Activated T-cell treated with anti-CD3 and anti-CD28 coated beads, Interleukin-2, amount 50 U/mL, for 48 hours (primary cell): ENCODE measurements around the gene FASTK.
"Not testable (repeated sequence)": the region's sequence is repeated elsewhere in the genome, so short reads cannot be mapped to it uniquely, and the experiment has no call there.

Experiments used
- DNase-seq, 2 experiments: peaks; one replicate each; pipeline ENCODE4 v3.0.0-alpha.2; 2020

FASTK gene

DNA sequence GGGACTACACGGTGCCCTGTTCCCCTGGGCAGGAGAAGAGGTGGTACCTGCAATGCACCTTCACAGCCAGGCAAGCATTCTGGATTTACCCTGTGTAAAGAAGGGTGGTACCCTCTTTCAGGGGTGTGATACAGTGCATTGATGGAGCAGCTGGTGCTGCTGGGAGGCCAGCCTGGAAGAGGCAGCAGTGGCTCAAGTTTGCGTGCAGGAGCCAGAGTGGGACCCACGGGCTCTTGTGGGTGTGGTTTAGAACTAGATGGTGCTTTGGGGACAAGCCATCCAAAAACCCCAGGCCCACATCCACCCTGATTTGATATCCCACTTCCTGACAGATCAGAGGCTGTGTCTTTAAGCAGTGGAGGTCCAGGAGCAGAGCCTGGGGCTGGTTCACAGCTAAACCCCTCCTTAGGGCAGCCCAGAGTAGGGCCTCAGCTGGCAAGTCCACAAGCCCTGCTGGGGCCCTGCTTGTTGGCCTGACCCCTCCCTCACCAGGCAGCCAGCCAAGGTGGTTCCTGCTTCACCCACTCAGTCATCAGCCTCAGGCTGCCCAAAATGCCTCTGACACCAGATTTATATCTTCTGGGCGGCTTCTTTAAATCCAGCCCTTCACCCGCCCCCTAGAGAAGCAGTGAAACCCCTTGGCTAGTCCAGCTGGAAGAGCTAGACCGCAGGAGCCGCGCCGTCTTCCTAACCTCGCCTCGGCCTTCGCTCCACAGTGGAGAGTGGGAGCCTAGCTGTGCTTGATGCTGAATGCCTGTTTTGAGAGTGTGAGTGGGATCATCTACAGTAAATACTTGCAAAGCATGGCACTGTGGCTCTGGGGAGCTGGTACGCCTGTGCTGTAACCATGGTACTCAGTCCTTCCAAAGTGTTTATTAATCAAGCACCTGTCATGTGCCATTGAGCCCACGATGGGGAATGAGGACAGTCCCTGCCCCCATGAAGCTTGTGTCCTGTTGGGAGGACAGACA lies 33.7 kb downstream of the FASTK start:
- DNase-seq, result no peak

DNA sequence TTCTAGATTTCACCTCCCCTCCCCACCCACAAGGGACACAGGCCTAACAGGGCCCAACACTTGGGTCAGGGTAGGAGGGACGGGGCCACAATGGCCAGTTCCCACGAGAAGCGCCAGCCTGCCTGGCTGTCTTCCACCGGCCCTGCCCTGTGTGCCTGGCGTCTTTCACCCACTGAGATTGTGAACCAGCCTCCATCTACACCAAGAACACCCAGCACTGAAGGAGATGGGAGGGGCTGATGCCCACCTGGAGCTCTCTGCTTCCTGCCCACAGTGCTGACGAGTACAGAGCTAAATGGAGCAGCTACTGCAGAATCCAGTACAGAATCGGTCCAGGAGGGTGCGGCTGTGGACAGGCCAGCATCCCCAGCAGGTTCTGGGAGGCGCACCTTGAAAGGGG lies 34.6 kb downstream of the FASTK start:
- DNase-seq, result no peak

DNA sequence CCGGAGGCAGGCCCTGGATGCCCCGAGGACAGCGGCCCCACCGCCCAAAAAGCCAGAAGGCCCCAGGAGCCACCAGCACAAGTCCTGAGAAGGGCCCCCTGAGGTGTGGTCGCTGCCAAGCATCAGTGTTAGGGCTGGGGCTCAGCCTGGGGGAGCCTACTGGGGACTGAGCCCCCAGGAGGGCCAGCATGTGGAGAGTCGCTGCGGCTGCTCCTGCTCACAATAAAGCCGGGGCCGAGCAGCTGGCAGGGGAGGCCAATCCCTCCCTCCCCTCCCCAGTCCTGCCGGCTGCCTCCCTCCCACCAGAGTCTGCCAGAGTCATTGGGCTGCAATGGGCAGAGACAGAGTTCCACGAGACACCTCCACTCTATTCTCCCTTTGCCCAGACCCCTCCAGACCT lies 35.3 kb downstream of the FASTK start:
- DNase-seq, result no peak

DNA sequence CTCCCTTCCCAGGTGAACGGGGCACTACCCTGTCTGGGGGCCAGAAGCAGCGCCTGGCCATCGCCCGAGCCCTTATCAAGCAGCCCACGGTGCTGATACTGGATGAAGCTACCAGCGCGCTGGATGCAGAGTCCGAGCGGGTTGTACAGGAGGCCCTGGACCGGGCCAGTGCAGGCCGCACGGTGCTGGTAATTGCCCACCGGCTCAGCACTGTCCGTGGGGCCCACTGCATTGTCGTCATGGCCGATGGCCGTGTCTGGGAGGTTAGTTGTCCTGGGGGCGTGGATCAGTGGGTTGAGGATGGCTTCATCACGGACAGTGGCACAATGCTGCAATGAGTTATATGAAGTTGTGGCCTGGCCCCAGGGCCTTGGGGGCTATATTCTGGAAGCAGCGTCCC lies 36.6 kb downstream of the FASTK start:
- DNase-seq, result no peak

DNA sequence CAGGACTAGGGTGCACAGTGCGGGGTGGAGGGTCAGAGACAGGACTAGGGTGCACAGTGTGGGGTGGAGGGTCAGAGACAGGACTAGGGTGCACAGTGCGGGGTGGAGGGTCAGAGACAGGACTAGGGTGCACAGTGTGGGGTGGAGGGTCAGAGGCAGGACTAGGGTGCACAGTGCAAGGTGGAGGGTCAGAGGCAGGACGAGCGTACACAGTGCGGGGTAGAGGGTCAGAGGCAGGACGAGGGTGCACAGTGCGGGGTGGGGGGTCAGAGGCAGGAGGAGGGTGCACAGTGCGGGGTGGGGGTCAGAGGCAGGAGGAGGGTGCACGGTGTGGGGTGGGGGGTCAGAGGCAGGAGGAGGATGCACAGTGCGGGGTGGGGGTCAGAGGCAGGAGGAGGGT lies 37.2 kb downstream of the FASTK start:
- not testable (repeated sequence) for DNase-seq

DNA sequence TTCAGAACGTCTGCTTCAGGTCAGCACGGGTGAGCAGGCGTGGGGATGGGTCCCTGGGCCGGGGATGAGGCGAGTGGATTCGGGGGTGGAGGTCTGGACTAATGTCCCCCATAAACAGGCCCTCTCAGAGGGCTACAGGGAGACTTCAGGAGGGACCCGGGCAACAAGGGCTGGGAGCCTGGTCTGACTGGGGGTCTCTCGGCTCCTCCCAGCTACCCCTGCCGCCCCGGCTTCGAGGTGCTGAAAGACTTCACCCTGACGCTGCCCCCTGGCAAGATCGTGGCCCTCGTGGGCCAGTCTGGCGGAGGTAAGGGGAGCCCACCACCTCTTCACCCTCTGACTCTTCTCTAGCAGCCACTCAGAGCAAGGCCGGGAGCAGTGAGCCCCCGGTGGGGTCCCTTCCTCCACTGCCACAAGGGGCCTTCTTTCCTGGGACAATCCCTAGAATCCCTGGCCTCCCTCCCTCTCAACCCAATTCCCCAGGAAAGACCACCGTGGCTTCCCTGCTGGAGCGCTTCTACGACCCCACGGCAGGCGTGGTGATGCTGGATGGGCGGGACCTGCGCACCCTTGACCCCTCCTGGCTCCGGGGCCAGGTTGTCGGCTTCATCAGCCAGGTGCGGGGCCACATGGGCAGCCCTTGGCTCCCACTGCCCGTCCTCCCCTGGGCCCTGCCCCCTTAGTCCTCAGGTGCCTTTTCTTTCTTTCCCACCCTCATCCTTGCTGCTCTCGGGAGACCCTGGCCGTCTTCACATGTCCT lies 39.8 kb downstream of the FASTK start:
- no peak for DNase-seq

DNA sequence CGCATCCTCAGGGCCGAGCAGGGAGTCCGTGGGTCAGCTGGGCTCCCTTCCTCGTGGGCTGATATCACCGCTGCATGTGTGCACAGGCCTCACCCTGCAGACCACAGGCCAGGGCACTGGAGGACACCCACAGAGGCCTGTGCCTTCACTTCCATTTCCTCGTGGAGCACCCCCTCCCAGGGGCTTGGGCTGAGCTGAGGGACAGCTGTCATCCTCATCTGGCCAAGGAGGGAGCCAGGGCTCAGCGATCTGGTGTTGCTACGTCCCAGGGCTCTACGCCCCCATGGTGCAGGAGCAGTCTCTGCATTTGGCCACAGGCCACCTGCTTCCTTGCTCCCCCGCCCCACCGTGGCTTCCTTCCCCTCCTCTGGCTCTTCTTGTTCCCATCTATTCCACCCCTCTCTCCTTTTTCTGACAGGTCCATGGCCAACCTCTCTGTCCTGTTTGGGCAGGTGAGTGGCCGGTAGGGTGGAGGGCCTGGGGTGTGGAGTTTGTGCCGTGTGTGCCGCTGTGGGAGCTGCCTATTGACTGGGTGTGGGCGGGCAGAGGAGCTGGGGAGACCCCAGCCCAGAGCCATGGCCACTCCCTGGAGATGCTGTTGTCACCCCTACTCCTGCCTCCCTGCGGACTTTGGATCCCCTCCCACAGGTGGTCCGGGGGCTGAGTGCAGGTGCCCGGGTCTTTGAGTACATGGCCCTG lies 40.6 kb downstream of the FASTK start:
- DNase-seq, result no peak

DNA sequence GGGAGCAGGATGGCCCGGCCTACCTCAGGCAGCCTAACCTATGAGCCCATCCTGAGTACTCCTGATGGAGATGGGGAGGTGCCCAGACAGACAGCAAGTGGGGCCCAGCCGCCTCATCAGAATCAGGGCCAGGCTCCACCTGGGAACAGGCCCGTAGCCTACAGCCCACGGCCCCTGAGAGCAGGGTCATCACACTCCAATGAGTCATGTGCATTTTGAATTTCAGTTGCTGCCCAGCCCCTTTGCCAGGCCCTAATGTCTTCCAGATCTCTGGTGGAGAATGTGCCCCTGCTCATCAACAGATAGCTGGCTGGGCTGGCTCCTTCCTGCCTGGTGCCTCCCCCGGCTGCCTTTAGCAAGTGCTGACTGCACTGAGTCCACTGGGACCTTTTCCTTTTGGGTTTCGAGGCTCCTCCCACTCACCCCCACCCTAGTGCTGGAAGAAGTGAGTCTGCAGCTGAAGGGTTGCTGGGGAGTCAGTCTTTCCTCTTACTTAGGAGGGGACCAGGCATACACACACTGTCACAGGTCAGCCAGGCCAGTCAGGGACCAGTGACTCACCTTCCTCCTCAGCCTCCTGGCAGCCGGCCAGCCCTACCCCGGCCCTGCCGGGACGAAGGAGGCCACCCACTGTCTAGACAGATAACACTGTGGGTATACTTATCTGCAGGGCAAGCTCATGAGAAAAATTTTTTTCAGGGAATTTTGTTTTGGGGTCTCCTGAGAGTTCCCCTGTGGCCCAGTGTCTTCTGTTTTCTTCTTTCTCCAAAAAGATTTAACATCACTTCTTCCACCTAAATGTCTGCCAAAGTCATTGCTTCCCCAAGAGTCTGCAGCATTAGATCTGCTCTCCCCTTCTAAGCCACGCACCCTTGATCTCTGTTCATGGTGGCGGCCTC lies 41.4 kb downstream of the FASTK start:
- DNase-seq, result peak; percentile 86 to 88

DNA sequence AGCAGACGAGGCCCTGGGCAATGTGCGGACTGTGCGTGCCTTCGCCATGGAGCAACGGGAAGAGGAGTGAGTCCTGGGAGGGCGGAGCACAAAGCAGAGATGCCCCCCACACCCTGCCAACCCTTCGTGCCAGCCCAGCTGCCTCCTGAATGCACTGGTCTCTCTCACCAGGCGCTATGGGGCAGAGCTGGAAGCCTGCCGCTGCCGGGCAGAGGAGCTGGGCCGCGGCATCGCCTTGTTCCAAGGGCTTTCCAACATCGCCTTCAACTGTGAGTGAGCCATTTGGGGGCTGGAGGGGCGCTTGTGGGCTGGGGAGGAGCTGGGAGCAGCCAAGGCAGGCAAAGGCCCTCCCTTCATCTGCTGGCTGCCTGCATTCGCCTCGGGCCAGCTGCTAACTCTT lies 44.7 kb downstream of the FASTK start:
- DNase-seq, result no peak

DNA sequence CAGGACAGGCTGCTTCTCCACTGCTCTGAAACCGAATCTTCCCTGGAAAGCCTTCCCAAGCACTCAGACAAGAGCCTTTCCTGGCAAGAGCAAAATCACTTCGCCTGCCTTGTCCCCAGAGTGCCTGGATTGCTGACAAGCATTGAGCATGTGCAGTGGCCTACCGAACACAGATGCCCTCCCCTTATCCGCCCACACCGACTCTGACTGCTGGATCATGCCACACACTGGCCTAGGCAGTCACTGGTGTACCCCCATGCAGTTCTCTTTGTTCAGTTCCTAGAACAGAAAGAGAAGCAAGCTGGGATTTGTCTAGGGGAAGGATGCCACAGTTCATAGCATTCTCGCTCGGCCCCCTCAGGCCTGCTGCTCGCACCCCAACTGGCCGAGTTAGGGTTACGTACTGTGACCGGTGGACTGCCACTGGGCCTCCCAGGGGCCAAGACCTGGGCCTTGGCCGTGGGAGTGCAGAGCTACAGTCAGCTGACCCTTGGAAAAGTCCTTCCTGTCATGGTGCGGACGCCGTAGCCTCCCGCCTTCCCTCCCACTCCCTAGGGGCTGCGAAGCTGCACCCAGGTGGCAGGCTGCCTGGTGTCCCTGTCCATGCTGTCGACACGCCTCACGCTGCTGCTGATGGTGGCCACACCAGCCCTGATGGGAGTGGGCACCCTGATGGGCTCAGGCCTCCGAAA lies 45.4 kb downstream of the FASTK start:
- no peak for DNase-seq

DNA sequence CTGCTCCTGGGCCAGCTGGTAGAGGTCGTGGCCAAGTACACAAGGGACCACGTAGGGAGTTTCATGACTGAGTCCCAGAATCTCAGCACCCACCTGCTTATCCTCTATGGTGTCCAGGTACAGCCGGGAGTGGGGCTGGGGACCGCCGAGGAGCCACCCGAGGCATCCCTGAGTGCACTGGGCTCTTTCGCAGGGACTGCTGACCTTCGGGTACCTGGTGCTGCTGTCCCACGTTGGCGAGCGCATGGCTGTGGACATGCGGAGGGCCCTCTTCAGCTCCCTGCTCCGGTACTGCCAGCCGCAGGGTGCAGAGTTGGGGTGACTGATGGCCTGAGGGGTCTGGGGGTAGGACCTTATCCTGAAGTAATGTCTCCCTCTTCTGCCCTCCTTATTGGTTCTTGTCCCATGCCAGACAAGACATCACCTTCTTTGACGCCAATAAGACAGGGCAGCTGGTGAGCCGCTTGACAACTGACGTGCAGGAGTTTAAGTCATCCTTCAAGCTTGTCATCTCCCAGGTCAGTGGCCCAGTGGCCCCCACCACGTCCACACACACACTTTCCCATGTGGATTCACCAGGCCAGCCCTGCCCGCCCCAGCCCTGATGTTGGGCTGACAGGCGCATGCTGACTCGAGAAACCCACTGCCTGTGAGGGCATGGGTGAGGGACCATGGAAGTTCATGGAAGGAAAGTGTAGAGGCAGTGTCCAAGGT lies 46.1 kb downstream of the FASTK start:
- no peak for DNase-seq

DNA sequence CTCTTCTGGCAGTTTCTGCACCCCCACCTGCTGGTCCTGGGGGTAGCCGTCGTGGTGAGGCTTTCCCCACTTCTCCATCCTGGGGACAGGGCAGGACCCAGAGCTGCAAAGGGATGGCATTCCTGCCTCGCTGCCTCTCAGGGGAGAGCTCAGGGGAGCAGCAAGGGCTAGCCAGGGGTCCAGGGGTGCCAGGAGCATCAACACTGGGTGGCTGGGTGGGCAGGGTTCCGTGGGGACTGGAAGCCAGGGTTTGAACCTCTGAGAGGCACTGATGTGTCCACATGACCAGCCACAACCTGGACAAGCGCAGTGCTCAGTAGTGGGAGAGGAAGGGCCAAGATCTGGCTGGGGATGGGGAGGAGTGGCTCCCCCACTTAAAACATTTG lies 46.8 kb downstream of the FASTK start:
- no peak for DNase-seq

DNA sequence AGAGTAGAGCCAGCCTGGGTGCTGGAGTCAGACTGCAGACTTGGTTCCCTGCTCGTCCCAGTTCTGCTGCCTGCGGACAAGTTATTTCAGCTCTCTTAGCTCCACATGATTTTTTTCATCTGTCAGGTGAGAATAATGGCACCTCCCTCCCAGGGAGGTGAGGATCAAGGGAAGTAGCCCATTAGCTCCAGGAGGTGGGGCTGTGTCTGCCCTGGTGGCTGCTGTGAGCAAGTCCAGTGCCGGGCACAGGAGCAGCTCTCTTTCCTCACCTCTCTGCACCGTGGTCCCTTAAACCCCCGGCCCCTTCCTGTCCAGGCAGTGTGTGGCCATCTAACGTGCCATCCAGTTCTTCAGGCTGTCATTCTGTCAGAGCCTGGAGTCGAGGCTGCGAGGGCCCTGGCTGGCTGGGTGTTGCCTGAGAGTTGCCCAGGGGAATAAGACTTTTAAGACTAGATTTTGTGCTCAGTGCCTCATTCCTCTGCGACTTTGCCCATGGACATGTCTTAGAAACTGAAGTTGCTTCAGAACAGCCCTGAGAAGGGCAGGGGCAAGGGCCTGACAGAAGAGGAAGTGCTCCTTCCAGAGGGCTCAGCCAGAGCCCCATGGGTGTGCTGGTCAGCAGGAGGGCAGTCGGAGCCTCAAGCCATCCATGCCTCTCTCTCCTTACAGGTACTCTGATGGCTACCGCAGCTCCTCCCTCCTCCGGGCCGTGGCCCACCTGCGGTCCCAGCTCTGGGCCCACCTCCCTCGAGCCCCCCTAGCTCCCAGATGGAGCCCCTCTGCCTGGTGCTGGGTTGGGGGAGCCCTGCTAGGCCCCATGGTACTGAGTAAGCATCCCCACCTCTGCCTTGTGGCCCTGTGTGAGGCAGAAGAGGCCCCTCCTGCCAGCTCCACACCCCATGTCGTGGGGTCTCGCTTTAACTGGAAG lies 47.4 kb downstream of the FASTK start:
- no peak for DNase-seq

DNA sequence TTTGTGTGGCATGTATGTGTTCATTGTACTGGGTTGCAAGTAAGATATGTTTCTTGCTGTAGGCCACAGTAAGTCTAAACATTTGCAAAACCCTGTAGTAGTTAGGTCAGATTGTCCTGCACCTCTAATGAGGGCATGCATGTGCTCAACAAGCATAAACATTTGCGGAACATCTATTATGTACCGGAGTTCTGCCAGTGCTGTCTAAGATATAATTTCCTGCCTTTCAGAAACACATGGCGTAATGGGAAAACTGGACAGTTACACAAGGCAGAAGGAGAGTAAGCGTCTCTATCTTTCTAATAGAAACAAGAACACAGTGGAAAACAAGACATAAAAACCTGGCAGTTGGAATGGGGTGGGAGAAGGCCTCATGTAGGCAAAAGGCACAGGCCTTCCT lies 49.6 kb downstream of the FASTK start:
- no peak for DNase-seq

DNA sequence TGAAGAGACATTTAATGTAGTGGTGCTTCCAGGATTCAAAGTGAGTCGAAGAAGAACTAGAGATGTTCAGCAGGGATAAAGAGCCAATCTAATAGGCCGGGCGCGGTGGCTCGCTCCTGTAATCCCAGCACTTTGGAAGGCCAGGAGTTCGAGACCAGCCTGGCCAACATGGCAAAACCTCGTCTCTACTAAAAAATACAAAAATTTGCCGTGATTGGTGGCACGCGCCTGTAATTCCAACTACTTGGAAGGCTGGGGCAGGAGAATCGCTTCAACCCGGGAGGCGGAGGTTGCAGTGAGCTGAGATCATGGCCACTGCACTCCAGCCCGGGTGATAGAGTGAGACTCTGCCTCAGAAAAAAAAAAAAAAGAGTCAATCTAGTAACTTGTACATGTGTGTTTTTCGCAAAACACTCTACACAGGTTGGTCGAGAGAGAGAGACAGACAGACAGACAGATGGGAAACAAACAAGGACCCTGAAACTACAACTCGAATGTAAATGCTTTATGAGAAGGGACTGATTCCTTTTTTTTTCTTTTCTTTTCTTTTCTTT lies 51.6 kb downstream of the FASTK start:
- no peak for DNase-seq

DNA sequence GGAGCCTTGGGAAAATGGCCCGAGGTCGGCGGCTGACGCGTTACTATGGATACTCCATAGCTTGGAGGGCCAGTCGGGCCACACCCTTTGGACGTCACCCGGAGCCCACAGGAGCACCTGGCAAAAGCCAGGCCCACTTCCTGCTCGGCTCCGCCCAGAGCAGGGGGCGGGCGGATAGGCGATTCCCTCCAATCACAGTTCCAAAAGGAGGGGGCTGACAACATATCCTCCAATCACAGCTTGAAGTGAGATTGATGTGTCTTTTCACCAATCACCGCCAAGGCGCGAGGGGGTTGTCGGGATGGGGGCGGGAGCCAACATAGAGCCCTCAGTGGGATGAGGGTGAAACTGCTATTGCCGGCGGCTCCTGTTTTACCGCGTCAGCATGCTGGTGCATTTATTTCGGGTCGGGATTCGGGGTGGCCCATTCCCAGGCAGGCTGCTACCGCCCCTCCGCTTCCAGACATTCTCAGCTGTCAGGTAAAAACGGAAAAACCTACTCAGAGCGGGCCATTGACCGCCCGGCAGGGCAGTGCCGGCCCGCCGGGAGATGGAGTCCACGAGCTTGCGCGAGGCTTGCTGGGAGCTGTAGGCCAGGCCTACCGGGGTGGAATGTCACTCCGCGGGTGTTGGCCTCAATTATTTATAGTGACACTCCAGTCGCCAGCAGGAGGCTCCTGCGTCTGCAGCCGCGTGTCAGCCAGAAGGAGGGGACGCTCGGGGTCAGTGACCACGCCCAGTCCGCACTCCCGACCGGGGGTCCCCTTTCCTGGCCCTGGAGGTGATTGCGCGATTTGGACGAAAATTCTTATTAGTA lies 52.3 kb downstream of the FASTK start, which contains the start of gene ABCB8:
ABCB8 (plus strand) TSS at position 320 of the 817 bp plus-strand sequence; CDS start at position 386, 66 bp downstream.
- DNase-seq, result peak; percentile 99

DNA sequence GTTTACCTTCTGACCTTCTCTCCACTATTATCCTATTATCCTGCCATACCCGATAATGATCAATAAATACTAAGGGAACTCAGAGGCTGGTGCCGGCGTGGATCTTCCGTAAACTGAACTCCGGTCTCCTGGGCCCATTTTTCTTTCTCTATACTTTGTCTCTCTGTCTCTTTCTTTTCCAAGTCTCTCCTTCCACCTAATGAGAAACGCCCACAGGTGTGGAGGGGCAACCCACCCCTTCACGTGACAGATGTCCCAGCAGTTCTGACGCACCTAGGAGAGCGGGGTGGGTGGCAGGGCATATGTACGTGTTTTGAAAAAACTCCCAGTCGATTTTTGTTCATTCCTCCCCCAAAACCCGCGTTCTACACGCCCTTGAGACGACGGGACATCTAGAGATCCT lies 52.9 kb downstream of the FASTK start:
- not testable (repeated sequence) for DNase-seq
